Keratinocyte (primary cell): ENCODE results near the gene CARMIL1.

Experiments used
- CTCF ChIP-seq, 3 experiments: IDR thresholded peaks in 1 of 3; conservative IDR thresholded peaks in 1 of 3; optimal IDR thresholded peaks in 1 of 3; 2 replicates in 2 of 3; 3 replicates in 1 of 3; pipeline versions ENCODE3 to v1.5.1; 2011; ENCODE audit warnings: low read length in 3 of 3, mild to moderate bottlenecking in 3 of 3, moderate library complexity in 2 of 3, control low read depth in 1 of 3, inconsistent platforms in 1 of 3; ENCODE audit not compliant: insufficient read depth in 2 of 3; ENCODE audit errors: extremely low read depth in 1 of 3
- EZH2 ChIP-seq: IDR thresholded peaks from one replicate; pipeline ENCODE4 v1.6.1; 2012; ENCODE audit warnings: inconsistent platforms, mild to moderate bottlenecking, low read length, moderate library complexity

DNA sequence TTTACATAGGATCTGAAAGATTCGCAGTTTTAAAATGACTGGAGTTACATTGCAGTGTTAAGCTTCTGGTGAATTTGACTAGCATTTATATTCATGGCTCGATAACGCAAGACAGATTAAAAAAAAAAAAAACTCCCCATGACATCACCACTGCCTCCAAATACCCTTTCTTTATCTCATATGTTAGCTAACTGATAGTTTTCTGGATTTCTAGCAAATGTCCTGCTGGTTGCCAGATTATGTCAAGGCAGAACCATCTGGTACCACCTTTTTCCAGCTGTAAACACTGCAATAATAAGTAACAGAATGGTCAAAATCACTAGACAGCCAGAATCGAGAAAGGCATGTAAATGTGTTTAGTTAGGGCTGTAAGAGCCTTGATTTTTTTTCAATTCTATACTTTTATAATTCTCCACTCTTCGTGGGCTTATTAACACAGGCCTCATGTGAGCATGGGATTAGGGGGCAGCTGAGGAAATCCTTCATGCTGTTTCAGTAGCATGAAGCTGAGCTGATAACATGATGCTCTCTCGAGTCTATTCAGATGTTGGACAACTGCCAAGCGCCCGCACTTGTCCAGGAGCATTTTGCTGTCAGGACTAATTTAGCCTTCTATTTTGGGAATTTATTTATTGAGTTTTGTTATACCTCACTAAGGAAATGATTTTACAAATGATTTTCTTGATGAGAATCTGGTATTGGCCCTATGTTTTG, 206.8 kb downstream of the CARMIL1 start:
- TF ChIP-seq CTCF (optimal IDR thresholded peaks at IDR 0.05 in 1 of 3, IDR thresholded peaks at IDR 0.05 in 1 of 3, conservative IDR thresholded peaks at IDR 0.05 in 1 of 3; ENCODE audit: extremely low read depth in 1 of 3, insufficient read depth in 2 of 3, low read length in 3 of 3) (no peak), EZH2 (no peak)
